Dendritic cell treated with granulocyte-macrophage colony-stimulating factor and Interleukin-4, amounts not matched to agents 40 ng/mL and 50 ng/mL, for 4 days (primary cell): ENCODE results near the gene FRMD1.

ENCODE experiments used
- H3K27ac Mint-ChIP-seq: one replicate; pipeline ENCODE4 v1.8.0; 2022; ENCODE audit warnings: mild to moderate bottlenecking, mixed read lengths
- H3K27me3 Mint-ChIP-seq: one replicate; pipeline ENCODE4 v1.8.0; 2022; ENCODE audit warnings: mild to moderate bottlenecking, mixed read lengths
- H3K36me3 Mint-ChIP-seq: one replicate; pipeline ENCODE4 v1.8.0; 2022; ENCODE audit warnings: low read depth, mixed read lengths
- H3K4me1 Mint-ChIP-seq: one replicate; pipeline ENCODE4 v1.8.0; 2022; ENCODE audit warnings: low read depth, mixed read lengths
- H3K4me3 Mint-ChIP-seq: one replicate; pipeline ENCODE4 v1.8.0; 2022; ENCODE audit warnings: mild to moderate bottlenecking, moderate library complexity, mixed read lengths
- H3K9me3 Mint-ChIP-seq: one replicate; pipeline ENCODE4 v1.8.0; 2022; ENCODE audit warnings: mixed read lengths
- intact Hi-C: fragments of 100-400 bp; cut with micrococcal nuclease; formaldehyde crosslinking; loops from one replicate; pipeline ENCODE4 v1.15.0; 2022

The FRMD1 gene

GRCh38 chr6:168118935-168119334 is 39.9 kb upstream of the FRMD1 start:
- no peaks in the 10 kb centered on the region for H3K4me1 Mint-ChIP-seq
- H3K4me3 Mint-ChIP-seq, result no peak overlapping the region
- no peak overlapping the region for H3K27ac Mint-ChIP-seq
- no peaks in the 10 kb centered on the region for H3K27me3 Mint-ChIP-seq
- no peaks in the 10 kb centered on the region for H3K9me3 Mint-ChIP-seq
- intact Hi-C loops, result no loop called here
- no peaks in the 10 kb centered on the region for H3K36me3 Mint-ChIP-seq

GRCh38 chr6:168117942-168118341 is 38.9 kb upstream of the FRMD1 start:
- Mint-ChIP-seq H3K9me3 (no peaks in the 10 kb centered on the region), H3K27me3 (no peaks in the 10 kb centered on the region), H3K27ac (no peak overlapping the region), H3K4me1 (no peaks in the 10 kb centered on the region), H3K4me3 (no peak overlapping the region), H3K36me3 (no peaks in the 10 kb centered on the region)
- intact Hi-C loops, result no loop called here

GRCh38 chr6:168116975-168117899 is 38.2 kb upstream of the FRMD1 start:
- H3K27ac Mint-ChIP-seq, result no peak overlapping the region
- no peaks in the 10 kb centered on the region for H3K4me1 Mint-ChIP-seq
- no peaks in the 10 kb centered on the region for H3K9me3 Mint-ChIP-seq
- H3K27me3 Mint-ChIP-seq, result no peaks in the 10 kb centered on the region
- H3K4me3 Mint-ChIP-seq, result no peak overlapping the region
- no peaks in the 10 kb centered on the region for H3K36me3 Mint-ChIP-seq
- intact Hi-C loops, result no loop called here

- no peaks in the 10 kb centered on the region for H3K4me1 Mint-ChIP-seq
- no peaks in the 10 kb centered on the region for H3K9me3 Mint-ChIP-seq
- H3K4me3 Mint-ChIP-seq, result no peak overlapping the region
- no peaks in the 10 kb centered on the region for H3K36me3 Mint-ChIP-seq
- H3K27me3 Mint-ChIP-seq, result no peaks in the 10 kb centered on the region
- no peak overlapping the region for H3K27ac Mint-ChIP-seq
- intact Hi-C loops, result no loop called here
Measured at GRCh38 chr6:168116438-168116974, 37.5 kb upstream of the FRMD1 start.

- Mint-ChIP-seq H3K9me3 (no peaks in the 10 kb centered on the region), H3K27ac (no peak overlapping the region), H3K27me3 (no peaks in the 10 kb centered on the region), H3K36me3 (no peaks in the 10 kb centered on the region), H3K4me1 (no peaks in the 10 kb centered on the region), H3K4me3 (no peak overlapping the region)
- intact Hi-C loops, result no loop called here
Measured at GRCh38 chr6:168115748-168116437, 36.9 kb upstream of the FRMD1 start.

- H3K27me3 Mint-ChIP-seq, result no peaks in the 10 kb centered on the region
- H3K27ac Mint-ChIP-seq, result no peak overlapping the region
- no peaks in the 10 kb centered on the region for H3K9me3 Mint-ChIP-seq
- H3K4me1 Mint-ChIP-seq, result no peaks in the 10 kb centered on the region
- H3K4me3 Mint-ChIP-seq, result no peak overlapping the region
- intact Hi-C loops, result no loop called here
- H3K36me3 Mint-ChIP-seq, result no peaks in the 10 kb centered on the region
Measured at GRCh38 chr6:168113226-168113625, 34.2 kb upstream of the FRMD1 start.

GRCh38 chr6:168111911-168112310 is 32.9 kb upstream of the FRMD1 start:
- Mint-ChIP-seq H3K27me3 (no peaks in the 10 kb centered on the region), H3K4me1 (no peaks in the 10 kb centered on the region), H3K36me3 (no peaks in the 10 kb centered on the region), H3K4me3 (no peak overlapping the region), H3K27ac (no peak overlapping the region), H3K9me3 (no peaks in the 10 kb centered on the region)
- intact Hi-C loops, result no loop called here

- Mint-ChIP-seq H3K36me3 (no peaks in the 10 kb centered on the region), H3K9me3 (no peaks in the 10 kb centered on the region), H3K4me3 (no peak overlapping the region), H3K27me3 (no peaks in the 10 kb centered on the region), H3K27ac (no peak overlapping the region), H3K4me1 (no peaks in the 10 kb centered on the region)
- intact Hi-C loops, result no loop called here
Measured at GRCh38 chr6:168110437-168110836, 31.4 kb upstream of the FRMD1 start.

GRCh38 chr6:168109171-168109570 is 30.2 kb upstream of the FRMD1 start:
- H3K9me3 Mint-ChIP-seq, result no peaks in the 10 kb centered on the region
- peaks cover 7% of the 10 kb centered on the region for H3K27me3 Mint-ChIP-seq
- H3K4me3 Mint-ChIP-seq, result no peak overlapping the region
- no peaks in the 10 kb centered on the region for H3K4me1 Mint-ChIP-seq
- no peaks in the 10 kb centered on the region for H3K36me3 Mint-ChIP-seq
- no peak overlapping the region for H3K27ac Mint-ChIP-seq
- intact Hi-C loops, result no loop called here

- H3K9me3 Mint-ChIP-seq, result no peaks in the 10 kb centered on the region
- peaks cover 20% of the 10 kb centered on the region for H3K27me3 Mint-ChIP-seq
- no peaks in the 10 kb centered on the region for H3K36me3 Mint-ChIP-seq
- H3K27ac Mint-ChIP-seq, result no peak overlapping the region
- no peak overlapping the region for H3K4me3 Mint-ChIP-seq
- intact Hi-C loops, result no loop called here
- no peaks in the 10 kb centered on the region for H3K4me1 Mint-ChIP-seq
Measured at GRCh38 chr6:168107191-168107983, 28.4 kb upstream of the FRMD1 start.

GRCh38 chr6:168106633-168107005 is 27.6 kb upstream of the FRMD1 start:
- Mint-ChIP-seq H3K27me3 (peaks cover 27% of the 10 kb centered on the region), H3K4me1 (no peaks in the 10 kb centered on the region), H3K9me3 (no peaks in the 10 kb centered on the region), H3K4me3 (no peak overlapping the region), H3K36me3 (no peaks in the 10 kb centered on the region), H3K27ac (no peak overlapping the region)
- intact Hi-C loops, result no loop called here

GRCh38 chr6:168105813-168106632 is 27.0 kb upstream of the FRMD1 start:
- H3K4me3 Mint-ChIP-seq, result no peak overlapping the region
- intact Hi-C loops, result no loop called here
- no peaks in the 10 kb centered on the region for H3K36me3 Mint-ChIP-seq
- no peak overlapping the region for H3K27ac Mint-ChIP-seq
- no peaks in the 10 kb centered on the region for H3K9me3 Mint-ChIP-seq
- H3K27me3 Mint-ChIP-seq, result peaks cover 32% of the 10 kb centered on the region
- no peaks in the 10 kb centered on the region for H3K4me1 Mint-ChIP-seq

- Mint-ChIP-seq H3K27me3 (peaks cover 40% of the 10 kb centered on the region), H3K36me3 (no peaks in the 10 kb centered on the region), H3K27ac (no peak overlapping the region), H3K9me3 (no peaks in the 10 kb centered on the region), H3K4me3 (no peak overlapping the region), H3K4me1 (no peaks in the 10 kb centered on the region)
- intact Hi-C loops, result no loop called here
Measured at GRCh38 chr6:168104636-168105035, 25.6 kb upstream of the FRMD1 start.
